ENCODE measurements around the gene SPX. TPM values are rescaled to one million over a fixed set of nuclear protein-coding genes. Genes with fewer than 3 reads are reported as not detected.

The SPX gene
- 310 and 328 TPM in 2 replicates for total RNA-seq (2014; rRNA removed; shearing (Covaris generic))
- 106 and 134 TPM in 2 replicates for polyA plus RNA-seq (2014; cell fraction: nucleus; rRNA removed)

- peak; percentile 83 for DNase-seq (ENCODE audit: extremely low read depth, low read depth)
Measured at GRCh38 chr12:21526053-21526452, at the start of gene SPX. TSS of gene SPX (plus strand) at chr12:21526296. CDS start at chr12:21526473, 177 bp downstream.

- no peak for DNase-seq (ENCODE audit: extremely low read depth, low read depth)
Measured at GRCh38 chr12:21476949-21477348, 49.1 kb upstream of the SPX start.

GRCh38 chr12:21478756-21479455 is 47.2 kb upstream of the SPX start:
- DNase-seq (ENCODE audit: extremely low read depth, low read depth) = no peak

- DNase-seq (ENCODE audit: extremely low read depth, low read depth) = no peak
Measured at GRCh38 chr12:21483531-21483930, 42.6 kb upstream of the SPX start.

- DNase-seq (ENCODE audit: extremely low read depth, low read depth) = no peak
Measured at GRCh38 chr12:21485998-21486397, 40.1 kb upstream of the SPX start.

GRCh38 chr12:21499765-21500164 is 26.3 kb upstream of the SPX start:
- no peak for DNase-seq (ENCODE audit: extremely low read depth, low read depth)

- no peak for DNase-seq (ENCODE audit: extremely low read depth, low read depth)
Measured at GRCh38 chr12:21500786-21501257, 25.3 kb upstream of the SPX start.

GRCh38 chr12:21501258-21502163 is 24.6 kb upstream of the SPX start, which contains the start of the genes GOLT1B and RECQL:
TSS of gene GOLT1B (plus strand) at chr12:21501789. CDS start at chr12:21501924, 135 bp downstream.
TSS of gene RECQL (minus strand) at chr12:21501635. CDS start at chr12:21499570, 2,065 bp downstream.
- DNase-seq (ENCODE audit: extremely low read depth, low read depth) = peak; percentile 96

- DNase-seq (ENCODE audit: extremely low read depth, low read depth) = no peak
Measured at GRCh38 chr12:21502164-21502496, 24.0 kb upstream of the SPX start.

GRCh38 chr12:21502872-21503271 is 23.2 kb upstream of the SPX start:
- DNase-seq (ENCODE audit: extremely low read depth, low read depth) = no peak

GRCh38 chr12:21505888-21506287 is 20.2 kb upstream of the SPX start:
- DNase-seq (ENCODE audit: extremely low read depth, low read depth) = no peak

- DNase-seq (ENCODE audit: extremely low read depth, low read depth) = no peak
Measured at GRCh38 chr12:21507849-21508248, 18.2 kb upstream of the SPX start.

GRCh38 chr12:21509768-21510167 is 16.3 kb upstream of the SPX start:
- DNase-seq (ENCODE audit: extremely low read depth, low read depth) = no peak

- no peak for DNase-seq (ENCODE audit: extremely low read depth, low read depth)
Measured at GRCh38 chr12:21516281-21516680, 9.8 kb upstream of the SPX start.

GRCh38 chr12:21518451-21518850 is 7.6 kb upstream of the SPX start:
- DNase-seq (ENCODE audit: extremely low read depth, low read depth) = no peak

- DNase-seq (ENCODE audit: extremely low read depth, low read depth) = no peak
Measured at GRCh38 chr12:21521541-21521940, 4.6 kb upstream of the SPX start.

- DNase-seq (ENCODE audit: extremely low read depth, low read depth) = no peak
Measured at GRCh38 chr12:21523148-21523547, 2.9 kb upstream of the SPX start.

GRCh38 chr12:21526721-21527345 is 737 bp downstream of the SPX start:
- DNase-seq (ENCODE audit: extremely low read depth, low read depth) = peak; percentile 15

GRCh38 chr12:21527451-21528180 is 1.5 kb downstream of the SPX start:
- DNase-seq (ENCODE audit: extremely low read depth, low read depth) = peak; percentile 43

- no peak for DNase-seq (ENCODE audit: extremely low read depth, low read depth)
Measured at GRCh38 chr12:21528953-21529352, 2.9 kb downstream of the SPX start.

Measured in NCI-H460 (cell line).